Astrocyte (in vitro differentiated cells and primary cell): Measurements from ENCODE around the gene MARCHF10. TPM values are rescaled to one million over a fixed set of nuclear protein-coding genes. Genes with fewer than 3 reads are reported as not detected.

Experiments used
- DNase-seq: peaks from one replicate; pipeline ENCODE4 v3.0.0-alpha.2; 2010; ENCODE audit warnings: low read depth
- FAIRE-seq: peaks from 2 replicates; lab custom pipeline; 2011; peaks lifted over from hg19 to GRCh38; lab: Jason Lieb, UNC
- H2AFZ ChIP-seq: 2 replicates; pipeline ENCODE4 v1.6.0; 2012; ENCODE audit warnings: low read depth, low read length, inconsistent platforms
- H3K27ac ChIP-seq: 2 replicates; pipeline ENCODE4 v1.5.1; 2011; ENCODE audit warnings: low read depth, low read length, inconsistent platforms
- H3K27me3 ChIP-seq: 2 replicates; pipeline ENCODE4 v1.6.0; 2011; ENCODE audit warnings: low read length, inconsistent platforms; ENCODE audit not compliant: insufficient read depth
- H3K36me3 ChIP-seq: 2 replicates; pipeline ENCODE4 v1.5.1; 2011; ENCODE audit warnings: low read length, inconsistent platforms; ENCODE audit not compliant: insufficient read depth
- H3K4me1 ChIP-seq: 2 replicates; pipeline ENCODE4 v1.5.1; 2011; ENCODE audit warnings: low read length, inconsistent platforms; ENCODE audit not compliant: insufficient read depth
- H3K4me2 ChIP-seq: 2 replicates; pipeline ENCODE4 v1.6.0; 2012; ENCODE audit warnings: low read length, inconsistent platforms
- H3K4me3 ChIP-seq: 2 replicates; pipeline ENCODE4 v1.5.1; 2011; ENCODE audit warnings: low read depth, mild to moderate bottlenecking, low read length, inconsistent platforms; ENCODE audit not compliant: insufficient read depth
- H3K79me2 ChIP-seq: 2 replicates; pipeline ENCODE4 v1.6.0; 2012; ENCODE audit warnings: mild to moderate bottlenecking, low read length, inconsistent platforms; ENCODE audit not compliant: insufficient read depth
- H3K9ac ChIP-seq: 2 replicates; pipeline ENCODE4 v1.6.0; 2012; ENCODE audit warnings: mild to moderate bottlenecking, low read length, inconsistent platforms
- H3K9me3 ChIP-seq: 2 replicates; pipeline ENCODE4 v1.5.1; 2012; ENCODE audit warnings: low read depth, mild to moderate bottlenecking, low read length, inconsistent platforms; ENCODE audit not compliant: insufficient read depth
- H4K20me1 ChIP-seq: 2 replicates; pipeline ENCODE4 v1.6.0; 2012; ENCODE audit warnings: low read length, inconsistent platforms; ENCODE audit not compliant: insufficient read depth
- H3K27ac Mint-ChIP-seq: one replicate; pipeline ENCODE4 v1.8.0; 2021; ENCODE audit warnings: mild to moderate bottlenecking, mixed read lengths; ENCODE audit not compliant: unreplicated experiment
- H3K27me3 Mint-ChIP-seq: one replicate; pipeline ENCODE4 v1.8.0; 2021; ENCODE audit warnings: low read depth, mixed read lengths; ENCODE audit not compliant: unreplicated experiment
- H3K36me3 Mint-ChIP-seq: one replicate; pipeline ENCODE4 v1.8.0; 2021; ENCODE audit warnings: low read depth, mixed read lengths; ENCODE audit not compliant: unreplicated experiment
- H3K4me1 Mint-ChIP-seq: one replicate; pipeline ENCODE4 v1.8.0; 2021; ENCODE audit warnings: low read depth, mixed read lengths; ENCODE audit not compliant: unreplicated experiment
- H3K4me3 Mint-ChIP-seq: one replicate; pipeline ENCODE4 v1.8.0; 2021; ENCODE audit warnings: mild to moderate bottlenecking, moderate library complexity, mixed read lengths; ENCODE audit not compliant: unreplicated experiment
- H3K9me3 Mint-ChIP-seq: one replicate; pipeline ENCODE4 v1.8.0; 2021; ENCODE audit warnings: mild to moderate bottlenecking, mixed read lengths; ENCODE audit not compliant: unreplicated experiment
- EZH2 ChIP-seq: IDR thresholded peaks from 2 replicates; pipeline ENCODE4 v1.6.1; 2012; ENCODE audit warnings: mild to moderate bottlenecking, low read length, inconsistent platforms; ENCODE audit not compliant: insufficient read depth
- total RNA-seq: library from RNA; stranded (reverse); gene quantifications from 2 replicates; pipeline ENCODE4 v1.2.1, GENCODE V29; 2021
- TF ChIP-seq, protein P1 (sequence below): IDR thresholded peaks from 2 replicates; pipeline ENCODE4 v1.5.1; 2011; ENCODE audit warnings: low read depth, mild to moderate bottlenecking, inconsistent platforms, low read length, moderate library complexity; ENCODE audit not compliant: insufficient read depth

Gene MARCHF10
- total RNA-seq, 1 donor from 2014 or later = not detected

DNA sequence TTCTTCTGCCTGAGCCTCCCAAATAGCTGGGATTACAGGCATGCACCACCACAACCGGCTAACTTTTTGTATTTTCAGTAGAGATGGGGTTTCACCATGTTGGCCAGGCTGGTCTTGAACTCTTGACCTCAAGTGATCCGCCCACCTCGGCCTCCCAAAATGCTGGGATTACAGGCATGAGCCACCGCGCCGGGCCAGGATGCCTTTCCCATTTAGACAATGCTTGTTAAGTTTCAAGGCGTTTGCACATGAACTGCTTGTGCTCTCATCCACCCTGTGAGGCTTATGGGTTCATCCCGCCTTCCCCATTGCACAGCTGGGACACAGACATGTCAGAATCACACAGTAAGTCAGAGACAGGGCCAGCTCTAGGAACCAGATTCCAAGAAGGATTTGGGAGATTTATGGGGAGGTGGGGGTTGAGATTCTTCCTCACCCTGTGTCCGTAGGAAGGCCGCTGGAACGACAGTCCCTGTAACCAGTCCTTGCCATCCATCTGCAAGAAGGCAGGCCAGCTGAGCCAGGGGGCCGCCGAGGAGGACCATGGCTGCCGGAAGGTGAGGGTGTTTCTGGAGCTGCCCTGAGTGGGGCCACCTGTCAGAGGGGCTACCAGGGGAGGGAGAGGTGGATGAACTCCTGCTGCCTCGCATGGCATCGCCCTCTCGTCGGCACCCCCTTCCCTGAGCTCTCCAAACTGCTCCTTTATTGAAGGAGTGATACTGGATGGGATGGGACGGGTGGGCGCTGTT lies 134.3 kb downstream of the MARCHF10 start:
- Histone ChIP-seq H4K20me1 (peaks cover 64% of the 10 kb centered on the region), H3K4me2 (no peak overlapping the region), H3K4me3 (no peak overlapping the region), H3K9ac (no peak overlapping the region), H2AFZ (no peak overlapping the region), H3K27me3 (no peaks in the 10 kb centered on the region), H3K36me3 (peaks cover 24% of the 10 kb centered on the region), H3K4me1 (peaks cover 5% of the 10 kb centered on the region), H3K27ac (no peak overlapping the region), H3K9me3 (no peaks in the 10 kb centered on the region), H3K79me2 (peaks cover 11% of the 10 kb centered on the region)
- Mint-ChIP-seq H3K4me3 (no peak overlapping the region), H3K36me3 (peaks cover 27% of the 10 kb centered on the region), H3K4me1 (no peaks in the 10 kb centered on the region), H3K27ac (no peak overlapping the region), H3K27me3 (no peaks in the 10 kb centered on the region), H3K9me3 (no peaks in the 10 kb centered on the region)
- no peak for DNase-seq
- TF ChIP-seq EZH2 = no peak
- TF ChIP-seq, protein P1, sequence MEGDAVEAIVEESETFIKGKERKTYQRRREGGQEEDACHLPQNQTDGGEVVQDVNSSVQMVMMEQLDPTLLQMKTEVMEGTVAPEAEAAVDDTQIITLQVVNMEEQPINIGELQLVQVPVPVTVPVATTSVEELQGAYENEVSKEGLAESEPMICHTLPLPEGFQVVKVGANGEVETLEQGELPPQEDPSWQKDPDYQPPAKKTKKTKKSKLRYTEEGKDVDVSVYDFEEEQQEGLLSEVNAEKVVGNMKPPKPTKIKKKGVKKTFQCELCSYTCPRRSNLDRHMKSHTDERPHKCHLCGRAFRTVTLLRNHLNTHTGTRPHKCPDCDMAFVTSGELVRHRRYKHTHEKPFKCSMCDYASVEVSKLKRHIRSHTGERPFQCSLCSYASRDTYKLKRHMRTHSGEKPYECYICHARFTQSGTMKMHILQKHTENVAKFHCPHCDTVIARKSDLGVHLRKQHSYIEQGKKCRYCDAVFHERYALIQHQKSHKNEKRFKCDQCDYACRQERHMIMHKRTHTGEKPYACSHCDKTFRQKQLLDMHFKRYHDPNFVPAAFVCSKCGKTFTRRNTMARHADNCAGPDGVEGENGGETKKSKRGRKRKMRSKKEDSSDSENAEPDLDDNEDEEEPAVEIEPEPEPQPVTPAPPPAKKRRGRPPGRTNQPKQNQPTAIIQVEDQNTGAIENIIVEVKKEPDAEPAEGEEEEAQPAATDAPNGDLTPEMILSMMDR = no peak
- FAIRE-seq = no peak

DNA sequence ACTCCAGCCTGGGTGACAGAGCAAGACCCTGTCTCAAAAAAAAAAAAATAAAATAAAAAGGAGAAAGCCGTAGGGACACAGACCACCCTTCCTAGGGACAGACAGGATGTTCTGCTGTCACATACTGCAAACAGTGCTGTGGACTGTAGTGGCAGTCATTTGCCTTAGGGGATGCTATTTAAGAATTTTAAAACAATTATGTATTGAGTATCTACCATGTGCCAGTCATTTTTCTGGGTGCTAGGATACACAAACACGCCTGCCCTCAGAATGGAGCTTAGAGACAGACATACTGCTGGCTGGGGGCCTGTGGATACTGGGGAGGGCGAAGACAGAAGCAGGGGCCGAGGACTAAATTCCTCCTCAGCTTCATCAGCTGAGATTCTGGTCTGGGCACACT lies 135.2 kb downstream of the MARCHF10 start:
- Mint-ChIP-seq H3K4me3 (no peak overlapping the region), H3K9me3 (no peaks in the 10 kb centered on the region), H3K27ac (no peak overlapping the region), H3K36me3 (peaks cover 30% of the 10 kb centered on the region), H3K27me3 (no peaks in the 10 kb centered on the region), H3K4me1 (no peaks in the 10 kb centered on the region)
- H3K79me2 ChIP-seq = peaks cover 16% of the 10 kb centered on the region
- H3K27ac ChIP-seq = no peak overlapping the region
- FAIRE-seq = no peak
- H3K36me3 ChIP-seq = peaks cover 21% of the 10 kb centered on the region
- H3K27me3 ChIP-seq = no peaks in the 10 kb centered on the region
- DNase-seq = no peak
- peaks cover 63% of the 10 kb centered on the region for H4K20me1 ChIP-seq
- peaks cover 5% of the 10 kb centered on the region for H3K4me1 ChIP-seq
- H3K4me2 ChIP-seq = no peak overlapping the region
- H3K4me3 ChIP-seq = no peak overlapping the region
- no peak overlapping the region for H2AFZ ChIP-seq
- H3K9ac ChIP-seq = no peak overlapping the region
- TF ChIP-seq EZH2 = no peak
- TF ChIP-seq, protein P1 = no peak
- no peaks in the 10 kb centered on the region for H3K9me3 ChIP-seq

DNA sequence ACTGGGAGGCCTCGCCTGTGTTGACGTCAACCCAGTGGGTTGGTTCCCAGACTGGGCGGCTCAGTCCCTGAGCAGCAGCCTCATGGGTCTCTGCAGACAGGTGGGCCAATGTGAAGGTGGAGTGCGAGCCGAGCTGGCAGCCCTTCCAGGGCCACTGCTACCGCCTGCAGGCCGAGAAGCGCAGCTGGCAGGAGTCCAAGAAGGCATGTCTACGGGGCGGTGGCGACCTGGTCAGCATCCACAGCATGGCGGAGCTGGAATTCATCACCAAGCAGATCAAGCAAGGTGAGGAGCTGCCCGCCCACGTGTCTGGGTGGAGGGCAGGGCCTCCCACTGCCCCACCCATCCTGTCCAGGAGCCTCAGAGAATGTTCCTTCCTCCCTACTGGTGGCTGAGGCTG lies 136.6 kb downstream of the MARCHF10 start:
- Histone ChIP-seq H3K36me3 (peaks cover 21% of the 10 kb centered on the region), H3K79me2 (peaks cover 21% of the 10 kb centered on the region), H3K4me3 (no peak overlapping the region), H2AFZ (no peak overlapping the region), H3K27ac (no peak overlapping the region), H3K4me1 (peaks cover 5% of the 10 kb centered on the region), H3K9ac (no peak overlapping the region), H3K4me2 (no peak overlapping the region), H3K9me3 (no peaks in the 10 kb centered on the region), H3K27me3 (no peaks in the 10 kb centered on the region), H4K20me1 (peaks cover 72% of the 10 kb centered on the region)
- TF ChIP-seq, protein P1 = no peak
- no peak for TF ChIP-seq EZH2
- Mint-ChIP-seq H3K27ac (no peak overlapping the region), H3K27me3 (no peaks in the 10 kb centered on the region), H3K4me3 (no peak overlapping the region), H3K9me3 (no peaks in the 10 kb centered on the region), H3K36me3 (peaks cover 28% of the 10 kb centered on the region), H3K4me1 (no peaks in the 10 kb centered on the region)
- FAIRE-seq (no peak), DNase-seq (no peak)
